Raji (cell line): ENCODE data around the gene TSPAN1.

Experiments
- POLR2A ChIP-seq: IDR thresholded peaks from 2 replicates; pipeline ENCODE4 v1.6.1; 2011; ENCODE audit warnings: low read depth, low read length, control low read depth; ENCODE audit not compliant: insufficient read depth

The TSPAN1 gene

DNA sequence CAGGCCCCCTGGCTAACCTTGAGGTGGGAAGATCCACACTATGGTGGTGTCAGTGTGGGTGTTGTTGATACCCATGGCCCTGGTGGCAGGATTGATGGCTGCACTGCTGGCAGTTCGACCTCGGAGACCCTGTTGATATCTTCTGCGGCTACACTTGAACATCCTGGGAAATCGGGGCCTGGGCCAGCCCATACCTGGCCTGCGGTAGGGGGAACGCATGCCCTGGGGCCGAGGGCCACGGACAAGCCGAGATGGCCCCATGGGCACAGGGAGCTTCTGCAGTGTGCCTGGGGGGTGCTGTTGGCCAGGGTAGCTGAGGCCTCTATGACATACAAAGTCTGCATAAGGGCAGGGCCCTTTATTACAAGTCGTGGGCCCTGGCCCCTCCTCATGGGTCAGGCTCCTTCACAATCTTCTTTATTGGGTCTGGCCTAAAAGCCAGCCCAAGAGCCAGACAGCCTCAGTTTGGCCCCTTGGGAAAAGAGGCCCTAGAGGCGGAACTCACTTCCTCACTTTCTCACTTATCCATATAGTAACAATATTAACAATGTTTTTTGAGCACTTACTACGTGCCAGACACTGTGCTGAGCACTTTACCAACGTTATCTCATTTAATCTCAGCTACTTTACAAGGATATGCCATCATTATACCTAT is 1.5 kb downstream of the TSPAN1 start, which contains the start of gene P3R3URF:
Gene P3R3URF (minus strand): TSS at position 278 of the 655 bp plus-strand sequence. CDS start 17 bp downstream, at position 261.
- no peak for TF ChIP-seq POLR2A

DNA sequence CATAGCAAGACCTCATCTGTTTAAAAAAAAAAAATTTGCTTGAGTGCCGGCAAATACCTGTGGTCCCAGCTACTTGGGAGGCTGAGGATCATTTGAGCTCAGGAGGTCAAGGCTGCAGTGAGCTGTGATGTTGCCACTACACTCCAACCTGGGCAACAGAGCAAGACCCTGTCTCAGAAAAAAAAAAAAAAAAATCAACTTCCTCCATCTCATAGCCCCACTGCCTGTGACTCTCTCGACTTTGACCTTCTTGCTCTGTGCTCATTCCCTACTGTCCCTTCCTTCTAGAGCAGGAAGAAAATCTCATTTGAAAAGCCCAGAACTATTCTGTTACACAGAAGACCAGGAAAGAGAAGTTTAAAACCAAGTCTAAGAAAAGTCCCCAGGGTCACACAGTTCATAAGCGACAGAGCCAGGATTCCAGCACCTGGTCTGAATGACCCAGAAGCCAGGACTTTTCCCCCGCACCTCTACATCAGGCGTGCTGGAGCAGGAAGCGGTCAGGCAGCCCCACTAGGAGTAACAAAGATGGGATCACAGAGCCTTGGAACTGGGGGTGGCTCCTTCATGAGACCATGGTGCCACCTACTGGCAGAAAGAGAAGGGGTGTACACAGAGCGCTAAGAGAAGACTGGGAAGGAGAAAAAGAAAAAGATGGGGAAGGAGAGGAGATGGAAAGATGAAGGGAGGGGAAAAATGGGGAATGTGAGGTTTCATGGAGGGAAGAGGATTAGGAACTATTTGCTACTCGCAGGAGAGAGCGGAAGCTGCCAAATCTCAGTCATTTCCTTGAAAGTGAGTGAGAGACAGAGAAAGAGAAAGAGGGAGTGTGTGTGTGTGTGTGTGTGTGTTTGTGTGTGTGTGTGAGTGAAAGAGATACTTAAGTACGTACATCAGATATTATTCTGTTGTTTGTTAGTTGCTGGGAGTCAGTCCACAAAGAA is 4.5 kb downstream of the TSPAN1 start:
- no peak for TF ChIP-seq POLR2A

DNA sequence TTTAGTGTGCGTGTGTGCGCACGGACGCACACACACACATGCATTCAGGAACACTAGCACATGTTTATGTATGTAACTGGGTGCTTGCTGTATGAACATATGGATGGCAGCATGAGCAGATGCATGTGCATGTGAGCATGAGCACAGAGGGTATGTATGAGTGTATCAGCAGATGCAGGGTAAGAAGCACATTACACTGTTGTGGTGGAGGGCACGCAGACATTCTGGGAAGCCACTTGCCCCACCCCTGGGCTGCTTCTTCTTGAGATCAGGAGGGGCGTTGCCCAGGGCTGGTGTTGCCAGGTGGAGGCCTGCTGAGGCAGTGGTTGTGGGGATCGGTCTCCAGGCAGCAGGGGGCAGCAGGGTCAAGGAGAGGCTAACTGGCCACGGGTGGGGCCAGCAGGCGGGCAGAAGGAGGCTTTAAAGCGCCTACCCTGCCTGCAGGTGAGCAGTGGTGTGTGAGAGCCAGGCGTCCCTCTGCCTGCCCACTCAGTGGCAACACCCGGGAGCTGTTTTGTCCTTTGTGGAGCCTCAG is 5.3 kb downstream of the TSPAN1 start:
- no peak for TF ChIP-seq POLR2A

DNA sequence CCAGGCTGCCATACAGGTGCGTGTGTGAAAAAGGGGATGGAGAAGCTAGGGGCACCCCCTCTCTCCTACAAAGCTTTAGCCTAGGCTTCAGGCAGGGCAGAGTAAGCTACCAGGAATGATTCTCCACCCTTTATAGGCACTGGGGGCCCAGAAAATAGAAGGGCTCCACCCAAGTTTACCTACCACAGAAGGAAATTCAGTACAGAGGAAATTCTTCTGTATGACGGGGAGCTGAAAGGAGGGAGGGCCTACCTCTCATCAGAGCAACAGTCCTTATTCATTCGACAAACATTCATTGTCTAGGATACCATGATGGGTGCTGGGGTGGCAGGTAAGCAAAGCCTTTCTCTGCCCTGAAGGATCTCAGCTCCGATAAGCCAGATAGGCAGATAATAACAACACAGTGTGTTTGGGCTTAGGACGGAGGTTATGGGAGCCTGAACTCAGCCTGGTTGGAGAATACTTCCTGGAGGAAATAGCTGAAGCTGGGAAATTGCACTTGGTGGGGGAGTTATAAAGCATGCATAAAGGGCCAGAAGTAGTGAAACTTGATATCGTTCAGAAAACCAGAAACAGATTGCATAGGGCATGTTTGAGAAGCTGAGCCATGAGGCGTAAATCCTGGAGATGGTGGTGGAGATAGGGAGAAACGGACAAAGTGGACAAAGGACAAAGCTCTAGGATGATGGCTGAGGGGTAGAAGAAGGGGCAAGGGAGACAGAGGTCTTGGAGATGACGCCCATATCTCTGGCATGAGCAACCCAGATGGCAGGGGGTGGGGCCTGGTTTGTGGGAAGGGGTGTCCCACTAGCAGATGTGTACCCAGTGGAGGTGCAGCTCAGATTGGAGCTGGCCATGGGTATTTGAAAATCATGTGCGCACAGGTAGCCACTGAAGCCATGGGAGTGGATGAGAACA is 6.7 kb downstream of the TSPAN1 start:
- TF ChIP-seq POLR2A = no peak

GRCh38 chr1:46183079-46183847 is 8.4 kb downstream of the TSPAN1 start:
- no peak for TF ChIP-seq POLR2A

- TF ChIP-seq POLR2A = no peak
Measured at GRCh38 chr1:46183926-46184557, 9.2 kb downstream of the TSPAN1 start.

DNA sequence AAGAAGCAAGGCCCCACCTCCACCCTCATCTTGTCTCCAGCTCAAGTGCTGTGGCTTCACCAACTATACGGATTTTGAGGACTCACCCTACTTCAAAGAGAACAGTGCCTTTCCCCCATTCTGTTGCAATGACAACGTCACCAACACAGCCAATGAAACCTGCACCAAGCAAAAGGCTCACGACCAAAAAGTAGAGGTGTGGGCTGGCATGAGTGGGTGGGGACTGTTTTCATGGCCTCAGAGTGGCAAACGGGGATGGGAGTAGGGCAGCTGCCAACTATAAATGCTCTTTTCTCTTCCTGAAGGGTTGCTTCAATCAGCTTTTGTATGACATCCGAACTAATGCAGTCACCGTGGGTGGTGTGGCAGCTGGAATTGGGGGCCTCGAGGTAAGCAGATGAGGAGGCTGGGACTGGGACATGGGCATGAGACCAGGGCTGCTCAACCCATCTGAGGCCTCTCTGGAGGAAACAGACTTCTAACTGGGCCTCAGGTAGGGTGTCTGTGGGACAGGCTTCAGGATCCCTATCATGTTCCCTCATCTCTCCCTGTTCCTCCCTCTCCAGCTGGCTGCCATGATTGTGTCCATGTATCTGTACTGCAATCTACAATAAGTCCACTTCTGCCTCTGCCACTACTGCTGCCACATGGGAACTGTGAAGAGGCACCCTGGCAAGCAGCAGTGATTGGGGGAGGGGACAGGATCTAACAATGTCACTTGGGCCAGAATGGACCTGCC is 10.2 kb downstream of the TSPAN1 start:
- no peak for TF ChIP-seq POLR2A

DNA sequence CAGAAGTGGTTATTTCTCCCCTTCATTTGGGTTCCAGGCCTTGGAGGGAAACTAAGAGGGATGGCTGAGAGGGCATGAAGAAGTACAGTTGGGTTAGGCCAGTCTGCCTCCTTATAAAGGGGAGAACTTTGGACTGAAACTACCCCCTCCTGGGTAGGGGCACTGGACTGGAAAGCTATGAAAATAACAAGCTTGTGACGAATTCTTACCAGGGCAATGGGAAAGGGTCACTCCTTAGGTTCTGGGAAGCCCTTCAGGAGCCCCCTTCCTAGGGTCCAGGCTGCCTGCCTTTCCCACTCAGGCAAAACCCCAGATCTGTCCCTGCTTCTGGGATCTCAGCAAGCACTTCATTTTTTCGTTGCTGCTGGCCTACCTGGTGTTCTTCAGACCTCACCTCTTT is 11.2 kb downstream of the TSPAN1 start:
- TF ChIP-seq POLR2A = no peak

DNA sequence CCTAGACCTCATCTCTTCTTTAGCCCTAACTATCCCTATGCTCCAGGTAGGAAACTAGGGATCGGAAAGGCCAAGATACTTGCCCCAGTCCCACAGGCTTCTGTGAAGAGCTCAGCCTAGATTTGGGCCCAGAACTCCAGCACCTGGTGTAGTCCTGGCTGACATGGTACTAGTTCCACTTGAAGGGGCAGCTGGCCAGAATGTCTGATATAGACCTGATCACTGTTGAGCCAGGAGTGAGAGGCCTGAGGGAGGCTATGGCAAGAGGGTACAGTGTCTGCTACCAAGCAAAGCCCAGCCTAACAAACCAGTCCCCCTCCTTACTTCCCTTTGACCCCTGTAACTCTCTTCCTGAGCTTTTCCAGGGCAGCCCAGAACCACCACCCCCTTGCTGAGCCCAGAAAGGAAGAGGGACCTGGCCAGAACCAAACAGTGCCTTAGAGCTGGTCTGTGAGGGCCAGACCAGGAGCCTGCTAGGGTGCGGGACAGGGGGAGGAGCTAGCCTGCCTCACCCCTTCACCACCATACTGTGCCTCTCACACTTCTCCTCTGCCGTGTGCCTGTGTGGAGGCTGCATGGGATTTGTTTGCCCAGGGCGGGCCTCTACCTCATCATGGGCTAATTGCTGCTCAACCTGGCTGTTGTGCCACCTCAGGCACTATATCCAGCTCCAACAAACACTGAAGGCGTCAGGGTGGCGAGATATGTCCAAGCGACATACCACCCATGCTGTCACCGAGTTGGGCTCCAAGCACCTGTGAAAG is 12.4 kb downstream of the TSPAN1 start:
- TF ChIP-seq POLR2A = no peak

DNA sequence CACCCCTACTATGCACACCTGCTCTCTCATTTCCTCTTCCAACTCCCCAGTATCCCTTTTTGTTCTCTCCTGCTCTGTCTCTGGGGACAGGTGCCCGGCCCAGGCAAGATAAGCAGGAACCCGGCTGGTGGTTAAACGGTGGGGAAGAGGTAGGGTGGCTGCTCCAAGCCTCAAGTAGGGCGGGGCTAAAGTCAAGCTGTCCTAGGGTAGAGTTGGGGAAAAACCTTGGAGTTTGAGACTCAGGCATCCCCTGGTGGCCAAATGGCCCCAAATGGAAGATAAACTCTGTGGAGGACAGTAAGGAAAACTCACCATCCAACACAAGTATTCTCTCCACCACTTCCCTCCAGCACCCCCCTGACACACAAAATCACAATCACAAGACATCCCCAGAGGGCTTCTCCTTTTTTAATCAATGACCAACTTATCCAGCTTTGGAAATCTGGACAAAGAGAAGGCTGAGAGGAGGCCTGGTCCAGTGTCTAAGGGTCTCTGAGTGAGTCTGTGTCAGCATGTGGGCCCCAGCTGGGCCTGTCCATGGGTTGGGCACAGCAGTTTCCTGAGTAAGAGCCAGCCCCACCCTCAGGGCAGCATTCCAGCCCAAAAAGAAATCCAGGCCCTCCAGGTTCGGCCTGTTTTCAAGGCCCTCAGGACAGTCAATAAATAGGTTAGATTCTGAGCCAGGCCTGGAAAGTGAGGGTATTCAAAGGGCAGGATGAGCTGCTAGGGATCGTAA is 13.6 kb downstream of the TSPAN1 start:
- TF ChIP-seq POLR2A = no peak

DNA sequence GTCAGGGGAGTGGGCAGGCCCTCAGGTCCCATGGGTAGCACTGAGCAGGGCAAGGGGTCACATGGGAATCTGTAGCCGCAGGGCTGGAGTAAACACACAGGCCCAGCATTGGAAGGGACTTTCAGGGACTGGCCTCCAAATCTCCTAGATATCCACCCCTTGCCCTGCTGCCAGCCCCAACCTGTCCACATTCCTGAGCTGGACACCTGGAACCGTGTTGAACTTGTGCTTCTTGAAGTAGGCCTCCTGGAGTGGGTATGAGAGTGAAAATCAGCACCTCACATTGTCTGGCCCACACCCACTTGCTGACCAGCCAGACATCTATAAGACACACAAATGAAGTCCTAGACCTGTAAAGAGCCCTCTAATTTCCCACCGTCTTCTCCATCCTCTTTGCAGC is 15.7 kb downstream of the TSPAN1 start:
- TF ChIP-seq POLR2A = no peak

DNA sequence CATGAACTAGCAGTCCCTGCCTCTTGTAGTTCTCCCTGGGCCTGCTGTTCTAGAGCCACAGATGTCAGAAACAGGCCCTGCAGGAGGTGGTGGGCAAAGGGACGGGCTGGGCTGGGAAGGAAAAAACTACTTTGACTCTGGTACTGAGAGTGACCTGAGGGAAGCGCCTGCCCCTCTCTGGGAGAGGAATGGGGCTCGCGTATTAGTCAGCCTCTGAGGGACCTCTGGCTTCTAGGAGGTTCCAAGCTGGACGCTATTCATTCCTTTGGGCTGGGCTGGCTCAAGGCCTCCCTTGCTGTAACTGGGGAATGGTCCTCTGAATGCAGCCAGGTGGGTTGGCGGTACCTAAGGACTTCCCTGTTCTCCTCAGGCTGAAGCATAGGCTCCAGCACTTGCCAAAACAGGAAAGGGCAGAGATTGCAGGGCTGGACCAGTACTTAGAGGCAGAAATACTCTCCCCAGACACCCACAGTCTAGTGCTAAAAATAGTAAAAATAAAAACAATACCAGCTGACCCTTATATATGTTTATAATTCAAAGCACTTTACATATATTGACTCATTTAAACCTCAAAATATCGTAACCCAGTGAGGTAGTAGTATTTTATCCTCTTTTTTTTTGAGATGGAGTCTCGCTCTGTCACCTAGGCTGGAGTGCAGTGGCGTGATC is 16.3 kb downstream of the TSPAN1 start:
- no peak for TF ChIP-seq POLR2A
